Liver (tissue), 3 donors: ENCODE measurements around the gene CD52.

Experiments
- GABPA ChIP-seq, 2 donors: IDR thresholded peaks in 1 of 2; conservative IDR thresholded peaks in 1 of 2; 2 replicates each; pipeline ENCODE4 v1.6.1; 2016; ENCODE audit warnings: antibody characterized with exemption in 2 of 2, mild to moderate bottlenecking in 1 of 2, moderate library complexity in 1 of 2
- HNF4A ChIP-seq, 2 donors: conservative IDR thresholded peaks; 2 replicates each; pipeline ENCODE4 v1.6.1; 2016; ENCODE audit warnings: antibody characterized with exemption in 2 of 2, mild to moderate bottlenecking in 2 of 2
- JUND ChIP-seq, 2 donors: IDR thresholded peaks; 2 replicates each; pipeline ENCODE4 v1.6.1; 2016; ENCODE audit warnings: antibody characterized with exemption in 2 of 2
- RXRA ChIP-seq, 2 donors: IDR thresholded peaks; 2 replicates each; pipeline ENCODE4 v1.6.1; 2017 to 2018; ENCODE audit warnings: antibody characterized with exemption in 2 of 2, mild to moderate bottlenecking in 1 of 2
- SP1 ChIP-seq: IDR thresholded peaks from 2 replicates; pipeline ENCODE4 v1.6.1; 2018; ENCODE audit warnings: antibody characterized with exemption, mild to moderate bottlenecking
- TAF1 ChIP-seq: conservative IDR thresholded peaks from 2 replicates; pipeline ENCODE4 v1.6.1; 2016; ENCODE audit warnings: antibody characterized with exemption, mild to moderate bottlenecking
- TF ChIP-seq, protein P1 (sequence below): fragments of 150-350 bp; IDR thresholded peaks from 2 replicates; pipeline ENCODE4 v1.5.1; 2017; ENCODE audit warnings: improper control_type of control experiment, low read depth, low read length; ENCODE audit not compliant: missing input control
- TF ChIP-seq, protein P2 (sequence below): IDR thresholded peaks from 2 replicates; pipeline ENCODE4 v1.6.1; 2016; ENCODE audit warnings: antibody characterized with exemption
- TF ChIP-seq, protein P3 (sequence below): IDR thresholded peaks from 2 replicates; pipeline ENCODE4 v1.6.1; 2016; ENCODE audit warnings: antibody characterized with exemption
- donor health status: healthy.
- donor health status: healthy.

DNA sequence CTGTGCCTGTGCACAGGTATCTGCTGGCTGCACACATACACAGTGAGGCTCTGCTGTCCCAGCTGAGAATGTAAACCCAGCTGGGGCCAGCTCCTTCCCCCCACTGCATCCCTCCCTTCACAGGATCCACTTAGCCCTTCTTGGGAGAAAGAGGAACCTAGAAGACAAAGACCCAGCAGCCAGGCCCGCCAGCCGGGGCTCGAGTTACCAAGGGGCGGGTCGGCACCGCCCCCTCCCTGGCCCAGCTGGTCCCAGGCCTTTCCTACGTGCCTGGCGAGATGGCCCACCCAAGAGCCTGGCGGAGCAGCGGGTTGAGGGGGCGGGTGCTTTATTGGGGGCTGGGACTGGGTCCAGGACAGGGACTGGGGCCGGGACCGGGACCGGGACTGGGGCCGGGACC is 35.8 kb upstream of the CD52 start:
- TF ChIP-seq, protein P1, sequence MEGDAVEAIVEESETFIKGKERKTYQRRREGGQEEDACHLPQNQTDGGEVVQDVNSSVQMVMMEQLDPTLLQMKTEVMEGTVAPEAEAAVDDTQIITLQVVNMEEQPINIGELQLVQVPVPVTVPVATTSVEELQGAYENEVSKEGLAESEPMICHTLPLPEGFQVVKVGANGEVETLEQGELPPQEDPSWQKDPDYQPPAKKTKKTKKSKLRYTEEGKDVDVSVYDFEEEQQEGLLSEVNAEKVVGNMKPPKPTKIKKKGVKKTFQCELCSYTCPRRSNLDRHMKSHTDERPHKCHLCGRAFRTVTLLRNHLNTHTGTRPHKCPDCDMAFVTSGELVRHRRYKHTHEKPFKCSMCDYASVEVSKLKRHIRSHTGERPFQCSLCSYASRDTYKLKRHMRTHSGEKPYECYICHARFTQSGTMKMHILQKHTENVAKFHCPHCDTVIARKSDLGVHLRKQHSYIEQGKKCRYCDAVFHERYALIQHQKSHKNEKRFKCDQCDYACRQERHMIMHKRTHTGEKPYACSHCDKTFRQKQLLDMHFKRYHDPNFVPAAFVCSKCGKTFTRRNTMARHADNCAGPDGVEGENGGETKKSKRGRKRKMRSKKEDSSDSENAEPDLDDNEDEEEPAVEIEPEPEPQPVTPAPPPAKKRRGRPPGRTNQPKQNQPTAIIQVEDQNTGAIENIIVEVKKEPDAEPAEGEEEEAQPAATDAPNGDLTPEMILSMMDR: no peak
- TF ChIP-seq GABPA (IDR thresholded peaks at IDR 0.05 in 1 of 2, conservative IDR thresholded peaks at IDR 0.05 in 1 of 2): no peak
- TF ChIP-seq RXRA (IDR thresholded peaks at IDR 0.05): no peak
- TF ChIP-seq, protein P2, sequence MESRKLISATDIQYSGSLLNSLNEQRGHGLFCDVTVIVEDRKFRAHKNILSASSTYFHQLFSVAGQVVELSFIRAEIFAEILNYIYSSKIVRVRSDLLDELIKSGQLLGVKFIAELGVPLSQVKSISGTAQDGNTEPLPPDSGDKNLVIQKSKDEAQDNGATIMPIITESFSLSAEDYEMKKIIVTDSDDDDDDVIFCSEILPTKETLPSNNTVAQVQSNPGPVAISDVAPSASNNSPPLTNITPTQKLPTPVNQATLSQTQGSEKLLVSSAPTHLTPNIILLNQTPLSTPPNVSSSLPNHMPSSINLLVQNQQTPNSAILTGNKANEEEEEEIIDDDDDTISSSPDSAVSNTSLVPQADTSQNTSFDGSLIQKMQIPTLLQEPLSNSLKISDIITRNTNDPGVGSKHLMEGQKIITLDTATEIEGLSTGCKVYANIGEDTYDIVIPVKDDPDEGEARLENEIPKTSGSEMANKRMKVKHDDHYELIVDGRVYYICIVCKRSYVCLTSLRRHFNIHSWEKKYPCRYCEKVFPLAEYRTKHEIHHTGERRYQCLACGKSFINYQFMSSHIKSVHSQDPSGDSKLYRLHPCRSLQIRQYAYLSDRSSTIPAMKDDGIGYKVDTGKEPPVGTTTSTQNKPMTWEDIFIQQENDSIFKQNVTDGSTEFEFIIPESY: no peak
- TF ChIP-seq JUND (IDR thresholded peaks at IDR 0.05): no peak
- TF ChIP-seq, protein P3, sequence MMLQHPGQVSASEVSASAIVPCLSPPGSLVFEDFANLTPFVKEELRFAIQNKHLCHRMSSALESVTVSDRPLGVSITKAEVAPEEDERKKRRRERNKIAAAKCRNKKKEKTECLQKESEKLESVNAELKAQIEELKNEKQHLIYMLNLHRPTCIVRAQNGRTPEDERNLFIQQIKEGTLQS: no peak
- TF ChIP-seq TAF1: no peak
- no peak for TF ChIP-seq SP1
- no peak for TF ChIP-seq HNF4A (conservative IDR thresholded peaks at IDR 0.05)
